Activated CD8-positive, alpha-beta memory T cell treated with anti-CD3 and anti-CD28 coated beads, Interleukin-2, amount 50 U/mL, for 48 hours (primary cell): ENCODE results near the gene MOCS2.
"Not testable (repeated sequence)": the region's sequence is repeated elsewhere in the genome, so short reads cannot be mapped to it uniquely, and the experiment has no call there.

Experiments
- DNase-seq: peaks from one replicate; pipeline ENCODE4 v3.0.0-alpha.2; 2020

Gene MOCS2

GRCh38 chr5:53109443-53110127, at the start of gene MOCS2:
TSS of gene MOCS2 (minus strand) at chr5:53109757. CDS start at chr5:53107174, 2,583 bp downstream.
- DNase-seq: peak; percentile 94

DNA sequence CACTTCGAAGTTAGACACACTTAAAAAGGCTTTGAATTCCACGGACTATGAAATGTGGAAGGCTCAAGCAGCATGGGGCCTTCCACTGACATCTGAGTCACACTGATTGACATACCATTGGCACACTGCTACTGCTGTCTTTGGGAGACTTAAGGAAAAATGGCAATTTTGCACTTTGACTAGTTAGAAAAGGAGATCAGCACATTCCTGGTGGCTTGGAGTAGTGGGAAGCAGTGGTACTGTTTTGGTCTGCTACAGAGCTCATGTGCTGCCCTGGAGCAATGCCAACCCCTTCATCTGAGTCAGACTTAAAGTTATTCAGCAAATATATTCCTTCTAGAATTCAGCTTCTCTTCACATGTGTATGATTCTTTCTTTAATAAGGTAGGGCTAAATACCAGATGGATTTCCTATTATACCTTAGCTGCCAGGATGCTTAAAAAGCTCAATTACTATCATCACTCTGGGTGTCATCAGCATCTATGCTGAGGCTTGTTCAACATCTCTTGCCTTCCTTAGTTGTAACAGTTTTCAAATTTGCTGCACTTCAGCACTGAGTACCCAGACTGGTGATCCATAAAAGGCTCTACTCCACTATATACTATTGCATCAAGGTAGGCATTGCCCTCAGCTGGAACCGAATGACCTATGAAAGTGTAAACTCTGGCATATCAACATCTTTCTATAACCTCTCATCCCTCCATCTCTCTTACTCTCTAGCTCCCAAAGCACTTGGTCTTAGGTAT, 42.3 kb upstream of the MOCS2 start:
- DNase-seq: no peak

DNA sequence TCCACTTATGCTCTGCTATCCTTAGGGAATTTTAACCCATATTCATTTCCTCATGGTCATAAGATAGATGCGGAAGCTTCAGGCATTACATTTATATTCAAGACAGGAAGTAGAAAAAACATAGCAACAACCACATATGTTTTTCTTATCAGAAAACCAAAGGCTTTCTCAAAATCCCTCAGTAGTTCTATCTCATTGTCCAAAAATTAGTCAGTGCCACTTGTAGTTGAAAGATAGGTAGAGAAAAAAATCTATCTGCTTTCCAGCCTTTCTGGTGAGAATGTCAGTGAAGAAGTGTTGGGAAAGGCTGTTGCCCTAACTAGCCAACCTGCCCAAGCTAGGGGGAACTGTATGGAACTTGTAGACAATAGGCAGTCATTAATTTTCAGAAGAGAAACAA, 23.5 kb upstream of the MOCS2 start:
- no peak for DNase-seq

DNA sequence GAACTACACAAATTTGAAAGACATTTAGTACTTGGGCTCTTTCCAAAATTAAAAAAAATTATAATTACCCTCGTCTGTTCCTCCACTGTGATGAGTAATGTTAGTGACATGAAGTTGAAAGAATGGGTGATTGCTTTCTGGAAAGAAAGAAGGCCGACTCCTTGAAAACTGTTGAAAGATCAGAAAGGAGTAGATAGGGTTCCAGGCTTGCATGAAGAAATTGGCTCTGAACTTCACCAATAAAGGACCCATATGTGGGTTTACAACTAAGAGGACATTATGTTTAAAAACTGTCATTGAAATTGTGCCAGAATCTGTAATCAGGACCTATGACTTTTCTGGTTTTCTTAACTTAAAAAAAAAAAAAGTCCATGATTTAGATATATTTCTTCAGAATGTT, 20.7 kb upstream of the MOCS2 start:
- DNase-seq: no peak

- DNase-seq: no peak
These were observed 18.9 kb upstream of the MOCS2 start for GRCh38 chr5:53128481-53128880.

DNA sequence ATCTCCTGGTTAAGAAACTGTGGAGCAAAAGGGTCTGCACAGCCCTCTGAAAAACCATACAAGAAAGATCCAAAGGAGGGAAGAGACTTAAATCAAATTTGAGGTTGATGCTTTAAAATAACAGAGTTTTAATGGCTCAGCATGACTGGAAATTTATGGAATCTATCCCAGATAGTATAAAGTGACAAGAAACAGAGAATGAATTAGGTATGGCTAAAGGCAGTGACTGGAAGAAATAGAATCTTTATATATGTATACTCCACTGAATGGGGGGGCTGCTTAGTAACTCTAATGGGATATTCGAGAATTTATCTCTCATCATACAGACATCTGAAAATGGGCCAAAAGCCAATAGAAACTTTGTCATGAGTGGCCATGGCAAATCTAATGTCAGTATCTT, 17.6 kb upstream of the MOCS2 start:
- DNase-seq: no peak

GRCh38 chr5:53126521-53126920, 17.0 kb upstream of the MOCS2 start:
- no peak for DNase-seq

GRCh38 chr5:53123702-53124101, 14.1 kb upstream of the MOCS2 start:
- DNase-seq: no peak

- no peak for DNase-seq
These were observed 10.6 kb upstream of the MOCS2 start for GRCh38 chr5:53120165-53120564.

- no peak for DNase-seq
These were observed 9.3 kb upstream of the MOCS2 start for GRCh38 chr5:53118879-53119278.

GRCh38 chr5:53116597-53116996, 7.0 kb upstream of the MOCS2 start:
- no peak for DNase-seq

DNA sequence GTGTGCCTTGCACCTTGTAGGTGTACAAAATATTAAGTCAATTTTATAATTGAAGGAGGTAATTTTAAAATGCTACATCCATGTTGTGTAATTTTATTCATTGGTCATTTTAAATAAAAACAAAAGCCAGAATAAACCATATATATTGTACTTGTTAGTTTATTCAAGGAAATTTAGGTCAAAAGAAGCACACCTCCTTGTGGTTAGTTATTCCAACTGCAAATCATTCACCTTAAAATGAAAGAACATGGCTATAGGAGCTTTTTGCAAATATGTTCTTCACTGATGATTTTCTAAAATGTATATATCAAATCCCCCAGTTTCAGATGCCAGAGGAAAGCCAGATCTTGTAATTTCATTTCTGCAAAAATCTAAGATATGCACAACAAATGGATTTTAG, 5.4 kb upstream of the MOCS2 start:
- no peak for DNase-seq

DNA sequence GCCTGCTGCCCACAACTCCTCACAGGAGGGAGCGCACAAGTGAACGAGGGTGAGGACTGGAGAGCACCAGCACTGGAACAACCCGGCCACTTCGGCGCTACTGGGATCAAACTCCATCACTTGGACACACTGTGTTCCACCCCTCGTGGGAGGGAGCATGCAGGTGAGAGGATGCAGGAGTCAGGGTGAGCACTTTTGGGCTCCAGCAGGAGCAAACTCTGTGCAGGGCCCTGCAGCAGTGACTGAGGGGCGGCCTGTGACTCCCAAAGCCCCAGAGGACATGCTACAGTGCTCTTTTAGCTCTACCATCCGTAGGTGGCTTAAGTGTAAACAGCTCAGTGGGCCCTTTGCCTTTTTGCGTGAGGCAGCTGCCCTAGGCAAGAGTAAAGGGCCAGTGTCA, 4.4 kb upstream of the MOCS2 start:
- DNase-seq: no peak

DNA sequence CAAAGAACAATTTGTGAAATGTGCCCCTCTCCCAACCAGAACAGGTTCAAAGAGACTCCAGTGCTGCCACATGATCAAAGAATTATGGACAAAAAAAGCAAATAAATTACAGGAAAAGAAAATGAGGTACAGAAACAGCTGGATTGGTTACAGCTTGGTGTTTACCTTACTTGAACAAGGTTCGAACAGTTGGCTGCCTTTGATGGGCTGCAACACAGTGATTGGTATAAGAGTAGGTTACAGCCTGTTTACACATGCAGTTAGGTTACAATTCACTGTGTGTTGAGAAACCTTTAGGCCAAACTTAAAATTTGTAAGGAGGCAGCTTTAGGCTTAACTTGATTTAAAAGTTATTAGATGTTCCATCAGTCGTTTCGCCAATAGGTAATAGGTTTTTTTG, 3.4 kb upstream of the MOCS2 start:
- no peak for DNase-seq

DNA sequence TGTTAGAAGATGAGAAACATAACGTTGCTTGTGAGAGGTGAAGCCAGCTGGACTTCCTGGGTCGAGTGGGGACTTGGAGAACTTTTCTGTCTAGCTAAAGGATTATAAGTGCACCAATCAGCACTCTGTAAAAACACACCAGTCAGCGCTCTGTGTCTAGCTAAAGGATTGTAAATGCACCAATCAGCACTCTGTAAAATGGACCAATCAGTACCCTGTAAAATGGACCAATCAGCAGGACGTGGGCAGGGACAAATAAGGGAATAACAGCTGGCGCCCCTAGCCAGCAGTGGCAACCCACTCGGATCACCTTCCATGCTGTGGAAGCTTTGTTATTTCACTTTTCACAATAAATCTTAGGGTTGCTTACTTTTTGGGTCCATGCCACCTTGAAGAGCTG, 2.8 kb upstream of the MOCS2 start:
- not testable (repeated sequence) for DNase-seq

- no peak for DNase-seq
These were observed 1.6 kb upstream of the MOCS2 start for GRCh38 chr5:53111139-53111538.

- DNase-seq: no peak
These were observed 599 bp upstream of the MOCS2 start for GRCh38 chr5:53110156-53110555.

GRCh38 chr5:53109056-53109442, 508 bp downstream of the MOCS2 start:
- DNase-seq: no peak

DNA sequence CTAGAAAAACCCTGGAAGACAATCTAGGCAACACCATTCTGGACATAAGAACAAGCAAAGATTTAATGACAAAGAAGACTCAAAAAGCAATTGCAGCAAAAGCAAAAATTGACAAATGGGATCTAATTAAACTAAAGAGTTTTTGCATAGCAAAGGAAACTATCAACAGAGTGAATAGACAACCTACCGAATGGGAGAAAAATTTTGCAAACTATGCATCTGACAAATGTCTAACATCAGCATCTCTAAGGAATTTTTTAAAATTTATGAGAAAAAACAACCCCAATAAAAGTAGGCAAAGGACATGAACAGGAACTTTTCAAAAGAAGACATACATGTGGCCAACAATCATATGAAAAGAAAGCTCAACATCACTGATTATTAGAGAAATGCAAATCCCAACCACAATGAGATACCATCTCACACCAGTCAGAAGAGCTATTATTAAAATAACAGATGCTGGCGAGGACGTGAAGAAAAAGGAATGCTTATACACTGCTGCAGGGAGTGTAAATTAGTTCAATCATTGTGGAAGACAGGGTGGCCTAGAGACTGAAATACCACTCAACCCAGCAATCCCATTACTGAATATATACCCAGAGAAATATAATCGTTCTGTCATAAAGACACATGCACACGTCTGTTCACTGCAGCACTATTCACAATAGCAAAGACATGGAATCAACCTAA, 3.8 kb downstream of the MOCS2 start:
- DNase-seq: no peak

- DNase-seq: no peak
These were observed 9.0 kb downstream of the MOCS2 start for GRCh38 chr5:53100606-53101005.

DNA sequence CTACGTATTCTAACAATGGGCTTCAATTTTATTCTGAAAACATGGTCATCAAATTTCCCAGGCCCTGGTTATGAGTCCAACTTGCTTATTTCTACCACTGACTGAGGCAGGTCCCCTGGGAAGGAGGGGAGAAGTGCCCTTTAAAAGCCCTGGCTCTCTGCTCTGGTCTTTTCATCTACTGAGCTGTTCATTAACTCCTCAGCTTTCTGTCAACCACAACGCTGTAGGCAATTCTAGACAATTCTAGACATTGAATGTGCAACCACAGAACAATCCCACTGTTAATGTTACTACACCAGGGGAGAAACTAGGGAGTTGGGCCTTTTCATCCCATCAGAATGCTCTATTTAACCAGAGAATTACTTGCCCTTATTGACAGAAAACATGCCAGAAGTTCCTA, 10.0 kb downstream of the MOCS2 start:
- DNase-seq: no peak

GRCh38 chr5:53095931-53096525, 13.5 kb downstream of the MOCS2 start:
- peak; percentile 78 for DNase-seq

GRCh38 chr5:53095217-53095616, 14.3 kb downstream of the MOCS2 start:
- no peak for DNase-seq

DNA sequence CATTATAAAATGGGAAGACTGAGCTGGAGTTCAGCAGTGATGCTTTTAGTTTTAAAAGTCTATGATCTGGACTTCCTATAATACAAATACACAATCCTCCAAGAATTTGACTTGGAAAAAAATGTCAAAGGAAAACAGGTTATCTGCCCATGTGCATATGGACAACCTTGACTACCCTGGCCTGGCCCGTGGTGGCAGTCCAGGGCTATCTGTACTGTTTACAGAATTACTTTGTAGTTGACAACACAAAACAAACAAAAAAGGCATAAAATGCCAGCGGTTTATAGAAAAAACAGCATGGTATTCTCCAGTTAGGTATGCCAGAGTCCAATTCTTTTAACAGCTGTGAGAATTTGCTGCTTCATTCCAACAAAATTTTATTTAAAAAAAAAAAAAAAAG, 17.3 kb downstream of the MOCS2 start:
- DNase-seq: no peak
